HCT116 (cell line): ENCODE data around the gene GSG1L.
"Not testable (repeated sequence)": the region's sequence is repeated elsewhere in the genome, so short reads cannot be mapped to it uniquely, and the experiment has no call there.

Experiments used
- CTCF ChIP-seq, 3 experiments: fragments of 200-600 bp in 1 of 3; sonication (generic) in 1 of 3; IDR thresholded peaks in 2 of 3; conservative IDR thresholded peaks in 1 of 3; 2 replicates each; pipeline ENCODE4 v1.5.1; 2012 to 2017; ENCODE audit warnings: low read depth in 2 of 3, low read length in 2 of 3, antibody characterized with exemption in 1 of 3, borderline replicate concordance in 1 of 3, control low read depth in 1 of 3, mild to moderate bottlenecking in 1 of 3, mixed read lengths in 1 of 3, mixed run types in 1 of 3, moderate library complexity in 1 of 3; ENCODE audit not compliant: insufficient read depth in 1 of 3
- EZH2 ChIP-seq: fragments of 200-600 bp; sonication (generic); IDR thresholded peaks from 2 replicates; pipeline ENCODE4 v1.6.1; 2017; ENCODE audit warnings: antibody characterized with exemption, mixed run types
- FOSL1 ChIP-seq: IDR thresholded peaks from 2 replicates; pipeline ENCODE4 v1.6.1; 2012; ENCODE audit warnings: low read depth
- MAX ChIP-seq: IDR thresholded peaks from 2 replicates; pipeline ENCODE4 v1.6.1; 2012
- POLR2AphosphoS5 ChIP-seq: IDR thresholded peaks from 2 replicates; pipeline ENCODE4 v1.6.1; 2011; ENCODE audit warnings: mild to moderate bottlenecking, low read depth, low read length, moderate library complexity
- REST ChIP-seq: IDR thresholded peaks from 2 replicates; pipeline ENCODE4 v1.6.1; 2012; ENCODE audit warnings: low read depth
- SIN3A ChIP-seq: IDR thresholded peaks from 2 replicates; pipeline ENCODE4 v1.6.1; 2012; ENCODE audit warnings: low read depth
- SP1 ChIP-seq: IDR thresholded peaks from 2 replicates; pipeline ENCODE4 v1.6.1; 2012; ENCODE audit warnings: low read depth
- TCF7L2 ChIP-seq: IDR thresholded peaks from 2 replicates; pipeline ENCODE4 v1.7.0; 2011; ENCODE audit warnings: borderline replicate concordance, inconsistent platforms; ENCODE audit not compliant: insufficient read depth, insufficient read length; ENCODE audit errors: extremely low read depth
- YY1 ChIP-seq: IDR thresholded peaks from 2 replicates; pipeline ENCODE4 v1.6.1; 2011; ENCODE audit warnings: low read length, low read depth, moderate library complexity, mild to moderate bottlenecking; ENCODE audit not compliant: insufficient replicate concordance; ENCODE audit errors: extremely low read depth

- not testable (repeated sequence) for TF ChIP-seq POLR2AphosphoS5; MAX; CTCF (IDR thresholded peaks at IDR 0.05 in 2 of 3, conservative IDR thresholded peaks at IDR 0.05 in 1 of 3; ENCODE audit: borderline replicate concordance in 1 of 3, insufficient read depth in 1 of 3, low read depth in 2 of 3, low read length in 2 of 3); EZH2; REST; FOSL1; SIN3A; TCF7L2; SP1; YY1
Measured at GRCh38 chr16:27979668-27980067, 83.8 kb downstream of the GSG1L start.
